K562 (cell line): ENCODE results near the gene ZNF780B. TPM values are rescaled to one million over a fixed set of nuclear protein-coding genes. Genes with fewer than 3 reads are reported as not detected.

Experiments used
- CTBP1 ChIP-seq: fragments of 450-650 bp; IDR thresholded peaks from 2 replicates; pipeline ENCODE4 v1.6.1; 2016; ENCODE audit warnings: borderline replicate concordance
- ELF4 ChIP-seq: fragments of 450-650 bp; formaldehyde crosslinking; IDR thresholded peaks from 2 replicates; pipeline ENCODE4 v1.4.0; 2022; ENCODE audit warnings: missing genetic modification characterization
- FOXJ3 ChIP-seq: sonication (generic); formaldehyde crosslinking; IDR thresholded peaks from 2 replicates; pipeline ENCODE4 v1.4.0; 2020; ENCODE audit warnings: mild to moderate bottlenecking, missing genetic modification reagents
- GABPB1 ChIP-seq: sonication (generic); formaldehyde crosslinking; IDR thresholded peaks from 2 replicates; pipeline ENCODE4 v1.8.0; 2022; ENCODE audit warnings: mild to moderate bottlenecking, missing genetic modification reagents
- HNRNPH1 ChIP-seq: fragments of 200-400 bp; formaldehyde crosslinking; optimal IDR thresholded peaks from 2 replicates; pipeline ENCODE3; 2017; ENCODE audit warnings: low read depth, mild to moderate bottlenecking, low read length, moderate library complexity
- KDM1A ChIP-seq, 2 experiments: fragments of 450-650 bp; IDR thresholded peaks; 2 replicates each; pipeline ENCODE4 v1.6.1; 2016; ENCODE audit warnings: mild to moderate bottlenecking in 2 of 2
- LEF1 ChIP-seq: fragments of 450-650 bp; IDR thresholded peaks from 2 replicates; pipeline ENCODE4 v1.6.1; 2016; ENCODE audit warnings: mild to moderate bottlenecking
- MTA3 ChIP-seq: fragments of 450-650 bp; formaldehyde crosslinking; IDR thresholded peaks from 2 replicates; pipeline ENCODE4 v1.6.1; 2017; ENCODE audit warnings: mild to moderate bottlenecking, borderline replicate concordance
- MXI1 ChIP-seq: IDR thresholded peaks from 2 replicates; pipeline ENCODE4 v1.6.1; 2011; ENCODE audit warnings: low read depth, mild to moderate bottlenecking, improper control_type of control experiment, low read length
- NCOA4 ChIP-seq: fragments of 450-650 bp; IDR thresholded peaks from 2 replicates; pipeline ENCODE4 v1.6.1; 2018; ENCODE audit warnings: mild to moderate bottlenecking; ENCODE audit not compliant: partially characterized antibody
- NFE2L1 ChIP-seq: fragments of 450-650 bp; IDR thresholded peaks from 2 replicates; pipeline ENCODE4 v1.6.1; 2016; ENCODE audit warnings: missing genetic modification characterization, low read depth, mild to moderate bottlenecking, missing compliant biosample characterization, moderate library complexity, borderline replicate concordance
- PHF20 ChIP-seq: fragments of 450-650 bp; IDR thresholded peaks from 2 replicates; pipeline ENCODE4 v1.6.1; 2018; ENCODE audit not compliant: partially characterized antibody
- RFX1 ChIP-seq: fragments of 450-650 bp; IDR thresholded peaks from 2 replicates; pipeline ENCODE4 v1.6.1; 2016; ENCODE audit warnings: mild to moderate bottlenecking, moderate library complexity
- SMAD1 ChIP-seq: fragments of 150-350 bp; IDR thresholded peaks from 2 replicates; pipeline ENCODE4 v1.6.1; 2014; ENCODE audit warnings: low read length, low read depth; ENCODE audit not compliant: partially characterized antibody
- SMAD2 ChIP-seq: fragments of 150-350 bp; IDR thresholded peaks from 2 replicates; pipeline ENCODE4 v1.6.1; 2014; ENCODE audit warnings: low read depth, mild to moderate bottlenecking, low read length
- TAL1 ChIP-seq: fragments of 450-650 bp; IDR thresholded peaks from 2 replicates; pipeline ENCODE4 v1.6.1; 2016; ENCODE audit warnings: mild to moderate bottlenecking
- TRIM24 ChIP-seq, 2 experiments: fragments of 450-650 bp; IDR thresholded peaks; 2 replicates each; pipeline ENCODE4 v1.6.1; 2016
- VEZF1 ChIP-seq: fragments of 200-800 bp; sonication (Bioruptor generic); IDR thresholded peaks from 2 replicates; pipeline ENCODE4 v1.6.1; 2017; ENCODE audit warnings: missing genetic modification characterization, missing compliant biosample characterization
- XRCC3 ChIP-seq: fragments of 450-650 bp; IDR thresholded peaks from 2 replicates; pipeline ENCODE4 v1.6.1; 2017; ENCODE audit warnings: mild to moderate bottlenecking, moderate library complexity
- ZBTB5 ChIP-seq: fragments of 450-650 bp; IDR thresholded peaks from 2 replicates; pipeline ENCODE4 v1.6.1; 2017; ENCODE audit warnings: antibody characterized with exemption
- ZNF140 ChIP-seq: fragments of 250-450 bp; sonication (Bioruptor Pico); IDR thresholded peaks from 2 replicates; pipeline ENCODE4 v1.8.0; 2021; ENCODE audit warnings: moderate library complexity, mild to moderate bottlenecking, inconsistent platforms
- ZNF57 ChIP-seq: fragments of 450-650 bp; formaldehyde crosslinking; IDR thresholded peaks from 2 replicates; pipeline ENCODE4 v1.4.0; 2020; ENCODE audit warnings: mild to moderate bottlenecking, moderate library complexity
- ZNF77 ChIP-seq: fragments of 250-450 bp; sonication (Bioruptor Pico); IDR thresholded peaks from 2 replicates; pipeline ENCODE4 v1.5.0; 2020
- polyA plus RNA-seq, 8 experiments: library from polyadenylated mRNA; depleted of rRNA in 4 of 8; stranded (reverse) in 5 of 8; unstranded in 3 of 8; fragments of >200 nt; fragmentation: Nextera tagmentation in 2 of 8; fragmentation: Illumina TruSeq in 1 of 8; extraction: Ambion mirVana in 2 of 8; extraction: Trizol in 1 of 8; gene quantifications; 2 replicates each; pipeline versions ENCODE4 v1.2.1 to v1.2.3, GENCODE V29; 2011 to 2014; ENCODE audit warnings: inconsistent platforms in 1 of 8, missing spikeins in 1 of 8
- total RNA-seq, 7 experiments: library from RNA; depleted of rRNA in 6 of 7; stranded (reverse); fragments of >200 nt in 6 of 7; fragmentation: Illumina TruSeq in 2 of 7; extraction: Trizol in 2 of 7; gene quantifications; 2 replicates each; pipeline versions ENCODE4 v1.2.1 to v1.2.3, GENCODE V29; 2011 to 2021; ENCODE audit warnings: low replicate concordance in 1 of 7
- TF ChIP-seq, protein P1 (sequence below): fragments of 200-800 bp; sonication (Bioruptor generic); IDR thresholded peaks from 2 replicates; pipeline ENCODE4 v1.6.1; 2017; ENCODE audit warnings: missing genetic modification characterization, missing compliant biosample characterization

The ZNF780B gene
- total and polyA plus RNA-seq, 9 of the 15 experiments (the other 6 are each of a cell fraction or from before 2014, with no cell fraction given): 3.9 to 18.4 (median 8.8) TPM

DNA sequence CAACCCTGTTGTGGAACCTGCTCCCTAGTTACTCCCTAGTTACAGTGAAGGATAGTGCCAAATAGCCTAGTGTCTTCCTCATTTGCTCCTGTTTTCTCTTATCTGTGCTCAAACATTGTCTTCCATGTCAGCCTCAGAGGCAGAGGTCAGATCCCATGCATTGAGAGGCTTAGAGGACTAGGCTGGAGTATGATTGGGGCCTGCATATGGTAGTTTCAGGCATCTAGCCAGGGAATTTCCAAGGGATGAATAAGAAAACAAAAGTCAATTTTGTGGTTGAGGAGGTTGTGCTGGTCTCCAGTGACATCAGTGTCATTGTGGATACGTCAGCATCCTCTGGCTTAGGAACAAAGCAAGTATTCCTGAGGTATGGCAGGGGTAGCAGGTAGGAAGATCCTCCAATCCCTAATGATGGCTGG lies 49.7 kb downstream of the ZNF780B start (continued):
- TF ChIP-seq, protein P1, sequence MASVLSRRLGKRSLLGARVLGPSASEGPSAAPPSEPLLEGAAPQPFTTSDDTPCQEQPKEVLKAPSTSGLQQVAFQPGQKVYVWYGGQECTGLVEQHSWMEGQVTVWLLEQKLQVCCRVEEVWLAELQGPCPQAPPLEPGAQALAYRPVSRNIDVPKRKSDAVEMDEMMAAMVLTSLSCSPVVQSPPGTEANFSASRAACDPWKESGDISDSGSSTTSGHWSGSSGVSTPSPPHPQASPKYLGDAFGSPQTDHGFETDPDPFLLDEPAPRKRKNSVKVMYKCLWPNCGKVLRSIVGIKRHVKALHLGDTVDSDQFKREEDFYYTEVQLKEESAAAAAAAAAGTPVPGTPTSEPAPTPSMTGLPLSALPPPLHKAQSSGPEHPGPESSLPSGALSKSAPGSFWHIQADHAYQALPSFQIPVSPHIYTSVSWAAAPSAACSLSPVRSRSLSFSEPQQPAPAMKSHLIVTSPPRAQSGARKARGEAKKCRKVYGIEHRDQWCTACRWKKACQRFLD (CRISPR knock-in tag): peak; percentile 73; the same call in 1 of the 2 replicates
- TF ChIP-seq GABPB1 (CRISPR knock-in tag) (no peak), TAL1 (peak; percentile 87), KDM1A (IDR thresholded peaks at IDR 0.05) (peak in 1 of 2 experiments; percentile 66; a peak in 2 of 4 replicates), TRIM24 (IDR thresholded peaks at IDR 0.05) (peak; percentile 49 to 77; a peak in 3 of 4 replicates), CTBP1 (peak; percentile 89), NFE2L1 (no peak), HNRNPH1 (no peak), ZNF57 (CRISPR knock-in tag) (no peak), LEF1 (no peak), ZBTB5 (no peak), FOXJ3 (CRISPR knock-in tag) (peak; percentile 89), SMAD1 (no peak), MXI1 (0 out of 2 replicates have a peak, but pooled peaks have one; percentile 72), ELF4 (CRISPR knock-in tag) (peak; percentile 74; the same call in 1 of the 2 replicates), ZNF140 (CRISPR knock-in tag) (no peak), PHF20 (no peak), XRCC3 (no peak), ZNF77 (CRISPR knock-in tag) (no peak), VEZF1 (no peak), NCOA4 (no peak), RFX1 (peak; percentile 80), MTA3 (0 out of 2 replicates have a peak, but pooled peaks have one; percentile 53), SMAD2 (no peak)
